HepG2 (cell line): ENCODE data around the gene NABP1. TPM values are rescaled to one million over a fixed set of nuclear protein-coding genes. Genes with fewer than 3 reads are reported as not detected.

Source experiments
- ADNP ChIP-seq: sonication (generic); formaldehyde crosslinking; IDR thresholded peaks from 2 replicates; pipeline ENCODE4 v1.4.0; 2020; ENCODE audit warnings: missing genetic modification reagents
- CHD2 ChIP-seq: IDR thresholded peaks from 2 replicates; pipeline ENCODE4 v1.6.1; 2011; ENCODE audit warnings: low read depth, low read length, improper control_type of control experiment
- HHEX ChIP-seq: IDR thresholded peaks from 2 replicates; pipeline ENCODE4 v1.6.1; 2016; ENCODE audit warnings: control low read depth
- HIC2 ChIP-seq: sonication (generic); formaldehyde crosslinking; IDR thresholded peaks from 2 replicates; pipeline ENCODE4 v1.9.0; 2022; ENCODE audit warnings: low read depth, missing genetic modification reagents
- HMGXB3 ChIP-seq: sonication (generic); formaldehyde crosslinking; IDR thresholded peaks from 2 replicates; pipeline ENCODE4 v1.4.0; 2020; ENCODE audit warnings: missing genetic modification reagents, borderline replicate concordance
- PBX2 ChIP-seq: IDR thresholded peaks from 2 replicates; pipeline ENCODE4 v1.6.1; 2016; ENCODE audit warnings: control low read depth
- U2AF1 ChIP-seq: fragments of 200-400 bp; formaldehyde crosslinking; optimal IDR thresholded peaks from 2 replicates; pipeline ENCODE3; 2017; ENCODE audit warnings: mild to moderate bottlenecking, low read depth, low read length
- ZBTB40 ChIP-seq, 2 experiments: fragments of 450-650 bp in 1 of 2; sonication (generic) in 1 of 2; formaldehyde crosslinking in 1 of 2; IDR thresholded peaks; 2 replicates each; pipeline versions ENCODE4 v1.6.1 to v1.8.0; 2016 to 2022; ENCODE audit warnings: antibody characterized with exemption in 1 of 2, mild to moderate bottlenecking in 1 of 2, missing genetic modification reagents in 1 of 2
- ZFY ChIP-seq: sonication (generic); formaldehyde crosslinking; IDR thresholded peaks from 2 replicates; pipeline ENCODE4 v1.4.0; 2020; ENCODE audit warnings: missing genetic modification reagents
- ZNF251 ChIP-seq: sonication (generic); formaldehyde crosslinking; IDR thresholded peaks from 2 replicates; pipeline ENCODE4 v1.9.0; 2021; ENCODE audit warnings: mild to moderate bottlenecking, missing genetic modification reagents
- ZNF792 ChIP-seq: IDR thresholded peaks from 2 replicates; pipeline ENCODE4 v1.6.1; 2016
- polyA plus RNA-seq, 8 experiments: library from polyadenylated mRNA; depleted of rRNA in 3 of 8; stranded (reverse) in 7 of 8; unstranded in 1 of 8; fragments of >200 nt; fragmentation: Illumina TruSeq in 4 of 8; extraction: Trizol in 4 of 8; gene quantifications; 2 replicates each; pipeline versions ENCODE4 v1.2.1 to v1.2.3, GENCODE V29; 2011 to 2016; ENCODE audit warnings: low read depth in 4 of 8, missing spikeins in 1 of 8, mixed read lengths in 1 of 8; ENCODE audit not compliant: insufficient read depth in 1 of 8
- total RNA-seq, 5 experiments: library from RNA; depleted of rRNA; stranded (reverse); fragments of >200 nt; fragmentation: Illumina TruSeq; extraction: Trizol; gene quantifications; 2 replicates each; pipeline ENCODE4 v1.2.3, GENCODE V29; 2016; ENCODE audit warnings: low read depth in 1 of 5

NABP1 gene
- total and polyA plus RNA-seq, 2 of the 13 experiments (the other 11 are each of a cell fraction or from before 2014, with no cell fraction given) = 14.9 to 19.8 TPM

GRCh38 chr2:191677646-191678436 is at the start of gene NABP1 (continued):
- TF ChIP-seq ZBTB40 (IDR thresholded peaks at IDR 0.05) (no peak), ZBTB40 (CRISPR knock-in tag; IDR thresholded peaks at IDR 0.05) (peak; percentile 66; the same call in 1 of the 2 replicates), PBX2 (no peak), HMGXB3 (CRISPR knock-in tag) (peak; percentile 66; the same call in 1 of the 2 replicates), ZFY (CRISPR knock-in tag) (peak; percentile 74), ADNP (no peak; the same call in 1 of the 2 replicates), ZNF792 (CRISPR knock-in tag) (peak; percentile 87), ZNF251 (CRISPR knock-in tag) (no peak), HIC2 (peak; percentile 45; the same call in 1 of the 2 replicates), HHEX (no peak), CHD2 (peak; percentile 39), U2AF1 (peak; percentile 97)
